CD4-positive, alpha-beta T cell treated with Interferon gamma for 1 hour (primary cell): Measurements from ENCODE around the gene CHODL.

Experiments used
- DNase-seq: peaks from one replicate; pipeline ENCODE4 v3.0.0-alpha.2; 2020

Gene CHODL

DNA sequence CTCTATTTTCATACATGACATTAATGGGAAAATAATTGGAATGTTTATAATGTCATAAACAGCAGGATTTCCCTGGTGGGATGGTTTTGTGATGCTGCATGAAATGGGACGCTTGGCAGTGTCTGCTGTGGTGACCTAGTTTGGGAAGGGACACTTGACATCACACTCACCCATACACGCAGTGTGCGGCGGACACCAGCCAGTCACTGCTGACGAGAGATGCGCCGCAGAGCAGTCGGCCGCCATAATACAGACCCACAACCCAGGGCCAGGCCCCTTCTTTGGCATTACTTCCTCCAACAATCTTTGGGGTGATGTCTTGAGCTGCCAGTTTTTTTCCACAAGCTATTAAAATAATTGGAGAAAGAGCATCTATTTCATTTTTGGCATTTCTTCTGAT lies 49.5 kb downstream of the CHODL start:
- DNase-seq = no peak

DNA sequence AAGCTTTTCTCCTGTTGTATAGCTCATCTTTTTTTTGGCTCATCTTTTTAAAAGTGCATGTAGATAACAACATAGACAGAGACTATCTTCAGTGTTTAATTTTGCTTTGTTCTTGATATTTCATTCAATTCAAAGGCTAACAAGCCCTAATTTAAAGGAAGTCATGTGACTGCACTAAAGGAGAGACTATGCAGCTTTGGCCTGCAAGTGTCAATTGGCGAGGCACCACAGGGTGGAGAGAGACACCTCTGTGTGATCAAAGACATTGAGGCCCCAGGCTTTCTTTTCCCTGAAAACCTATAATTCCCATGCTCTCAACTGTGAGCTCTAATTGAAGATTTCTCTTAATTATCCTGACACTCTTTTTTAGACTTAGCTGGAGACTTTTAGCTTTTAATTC lies 53.6 kb downstream of the CHODL start:
- DNase-seq = no peak
